PC-3 (cell line): ENCODE data around the gene UTS2B. TPM values are rescaled to one million over a fixed set of nuclear protein-coding genes. Genes with fewer than 3 reads are reported as not detected.

Experiments
- ATAC-seq: fragments of 200-7000 bp; cut with Tn5 transposase; 2 replicates; pipeline ENCODE4 v1.9.1; 2020; ENCODE audit warnings: mild to moderate bottlenecking, moderate library complexity
- BruUV-seq: library from RNA; stranded (reverse); fragments of 400-500 nt; replicated peaks from 2 replicates; lab custom pipeline; 2021; lab: Mats Ljungman, UMichigan
- CTCF ChIA-PET: fragments of 300-600 bp; sonication (Branson Sonifier 250); formaldehyde crosslinking; loops from one replicate; lab custom pipeline; 2022; ENCODE audit warnings: antibody characterized with exemption; lab: Charles Lee
- POLR2A ChIA-PET: fragments of 300-600 bp; sonication (Branson Sonifier 250); formaldehyde crosslinking; loops from one replicate; lab custom pipeline; 2022; ENCODE audit warnings: antibody characterized with exemption; ENCODE audit not compliant: unreplicated experiment; lab: Charles Lee
- DNase-seq: peaks from one replicate; pipeline ENCODE4 v3.0.0-alpha.2; 2015
- H2AFZ ChIP-seq: fragments of 300-600 bp; sonication (generic); 2 replicates; pipeline ENCODE4 v1.6.0; 2016; ENCODE audit warnings: antibody characterized with exemption, low read length
- H3F3A ChIP-seq: fragments of 300-600 bp; sonication (generic); one replicate; pipeline ENCODE4 v1.6.0; 2017; ENCODE audit warnings: antibody characterized with exemption, low read length, control low read depth, mild to moderate bottlenecking; ENCODE audit not compliant: unreplicated experiment
- H3K27ac ChIP-seq: fragments of 300-600 bp; sonication (generic); 2 replicates; pipeline ENCODE4 v1.5.1; 2016; ENCODE audit warnings: mild to moderate bottlenecking, low read length
- H3K27me3 ChIP-seq: fragments of 300-600 bp; sonication (generic); 2 replicates; pipeline ENCODE4 v1.6.1; 2016; ENCODE audit warnings: low read length, mixed read lengths
- H3K36me3 ChIP-seq: fragments of 300-600 bp; sonication (generic); 2 replicates; pipeline ENCODE4 v1.6.1; 2016; ENCODE audit warnings: low read depth, mixed run types, low read length, mixed read lengths
- H3K4me1 ChIP-seq: fragments of 300-600 bp; sonication (generic); 2 replicates; pipeline ENCODE4 v1.5.1; 2016; ENCODE audit warnings: low read length; ENCODE audit not compliant: insufficient read depth
- H3K4me2 ChIP-seq: fragments of 300-600 bp; sonication (generic); 2 replicates; pipeline ENCODE4 v1.6.0; 2016; ENCODE audit warnings: low read length
- H3K4me3 ChIP-seq: fragments of 300-600 bp; sonication (generic); 2 replicates; pipeline ENCODE4 v1.5.1; 2016; ENCODE audit warnings: mild to moderate bottlenecking, low read length, mixed read lengths
- H3K79me2 ChIP-seq: fragments of 300-600 bp; sonication (generic); 2 replicates; pipeline ENCODE4 v1.6.1; 2017; ENCODE audit warnings: low read length, mixed read lengths
- H3K9ac ChIP-seq: fragments of 300-600 bp; sonication (generic); 2 replicates; pipeline ENCODE4 v1.6.0; 2016; ENCODE audit warnings: mild to moderate bottlenecking, low read length
- H3K9me2 ChIP-seq: fragments of 300-600 bp; sonication (generic); replicated peaks from 2 replicates; pipeline ENCODE4 v1.6.1; 2016; ENCODE audit warnings: mixed run types, low read length, mixed read lengths
- H3K9me3 ChIP-seq: fragments of 300-600 bp; sonication (generic); 2 replicates; pipeline ENCODE4 v1.6.1; 2016; ENCODE audit warnings: low read length, mixed read lengths
- H4K20me1 ChIP-seq: fragments of 300-600 bp; sonication (generic); 2 replicates; pipeline ENCODE4 v1.6.1; 2016; ENCODE audit warnings: low read length, mixed read lengths
- EZH2 ChIP-seq: fragments of 300-600 bp; sonication (generic); IDR thresholded peaks from one replicate; pipeline ENCODE4 v1.6.1; 2017; ENCODE audit warnings: antibody characterized with exemption, mild to moderate bottlenecking, low read length; ENCODE audit not compliant: unreplicated experiment
- EZH2phosphoT487 ChIP-seq: fragments of 300-600 bp; sonication (generic); IDR thresholded peaks from 2 replicates; pipeline ENCODE4 v1.6.1; 2018; ENCODE audit warnings: mild to moderate bottlenecking, antibody characterized with exemption, low read length, borderline replicate concordance
- intact Hi-C: fragments of 100-400 bp; cut with micrococcal nuclease; formaldehyde crosslinking; loops from 2 replicates; pipeline ENCODE4 v1.9.0; 2023
- total RNA-seq: library from RNA; depleted of rRNA; stranded (reverse); fragments of >200 nt; gene quantifications from 2 replicates; pipeline ENCODE4 v1.2.3, GENCODE V29; 2014
- TF ChIP-seq, protein P1 (sequence below): fragments of 300-600 bp; sonication (generic); conservative IDR thresholded peaks from 2 replicates; pipeline ENCODE4 v1.5.1; 2017; ENCODE audit warnings: antibody characterized with exemption, low read depth, mild to moderate bottlenecking, low read length

Gene UTS2B
- total RNA-seq, 1 experiment from 2014 or later, result not detected

- no peak for TF ChIP-seq EZH2
- no peak for TF ChIP-seq EZH2phosphoT487
- Histone ChIP-seq H4K20me1 (peaks cover 12% of the 10 kb centered on the region; the same call in 1 of the 2 replicates), H3K4me3 (no peak overlapping the region), H3K9me3 (no peaks in the 10 kb centered on the region), H3K79me2 (peaks cover 98% of the 10 kb centered on the region), H3K4me1 (peaks cover 57% of the 10 kb centered on the region), H3K27ac (peak overlapping the region; percentile 34), H3K9me2 (no peaks in the 10 kb centered on the region), H2AFZ (no peak overlapping the region), H3K36me3 (no peaks in the 10 kb centered on the region), H3F3A (peaks cover 4% of the 10 kb centered on the region), H3K27me3 (no peaks in the 10 kb centered on the region), H3K4me2 (peak overlapping the region; percentile 18; the same call in 1 of the 2 replicates), H3K9ac (no peak overlapping the region)
- ATAC-seq, result peak; percentile 50
- CTCF ChIA-PET, result interaction anchor here (0.5 kb wide), 1 partner anchor 924 kb away, joined by 4 read pairs; no protein-coding TSS in a partner anchor
- no TSS peak for BruUV-seq
- intact Hi-C loops, result no loop called here
- POLR2A ChIA-PET, result interaction anchor here (0.7 kb wide), 1 partner anchor 415 kb away, joined by 3 read pairs; no protein-coding TSS in a partner anchor
- DNase-seq, result peak; percentile 27
Observed at GRCh38 chr3:191342411-191342810, 12.1 kb upstream of the UTS2B start.

- Histone ChIP-seq H3K9me3 (no peaks in the 10 kb centered on the region), H4K20me1 (peaks cover 12% of the 10 kb centered on the region; the same call in 1 of the 2 replicates), H3K27me3 (no peaks in the 10 kb centered on the region), H3K9ac (no peak overlapping the region), H3K27ac (peak overlapping the region; percentile 34; the same call in 1 of the 2 replicates), H3F3A (peaks cover 4% of the 10 kb centered on the region), H3K4me1 (peaks cover 61% of the 10 kb centered on the region), H3K4me2 (peak overlapping the region; percentile 18; the same call in 1 of the 2 replicates), H3K79me2 (peaks cover 98% of the 10 kb centered on the region), H3K9me2 (no peaks in the 10 kb centered on the region), H2AFZ (no peak overlapping the region), H3K4me3 (no peak overlapping the region), H3K36me3 (no peaks in the 10 kb centered on the region)
- intact Hi-C loops, result no loop called here
- ChIA-PET POLR2A (interaction anchor here (0.7 kb wide), 1 partner anchor 414 kb away, joined by 3 read pairs; no protein-coding TSS in a partner anchor), CTCF (no interaction called here)
- no peak for ATAC-seq
- TF ChIP-seq, protein P1, sequence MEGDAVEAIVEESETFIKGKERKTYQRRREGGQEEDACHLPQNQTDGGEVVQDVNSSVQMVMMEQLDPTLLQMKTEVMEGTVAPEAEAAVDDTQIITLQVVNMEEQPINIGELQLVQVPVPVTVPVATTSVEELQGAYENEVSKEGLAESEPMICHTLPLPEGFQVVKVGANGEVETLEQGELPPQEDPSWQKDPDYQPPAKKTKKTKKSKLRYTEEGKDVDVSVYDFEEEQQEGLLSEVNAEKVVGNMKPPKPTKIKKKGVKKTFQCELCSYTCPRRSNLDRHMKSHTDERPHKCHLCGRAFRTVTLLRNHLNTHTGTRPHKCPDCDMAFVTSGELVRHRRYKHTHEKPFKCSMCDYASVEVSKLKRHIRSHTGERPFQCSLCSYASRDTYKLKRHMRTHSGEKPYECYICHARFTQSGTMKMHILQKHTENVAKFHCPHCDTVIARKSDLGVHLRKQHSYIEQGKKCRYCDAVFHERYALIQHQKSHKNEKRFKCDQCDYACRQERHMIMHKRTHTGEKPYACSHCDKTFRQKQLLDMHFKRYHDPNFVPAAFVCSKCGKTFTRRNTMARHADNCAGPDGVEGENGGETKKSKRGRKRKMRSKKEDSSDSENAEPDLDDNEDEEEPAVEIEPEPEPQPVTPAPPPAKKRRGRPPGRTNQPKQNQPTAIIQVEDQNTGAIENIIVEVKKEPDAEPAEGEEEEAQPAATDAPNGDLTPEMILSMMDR, result no peak
- no peak for TF ChIP-seq EZH2phosphoT487
- no peak for TF ChIP-seq EZH2
- no peak for DNase-seq
- no TSS peak for BruUV-seq
Observed at GRCh38 chr3:191342006-191342405, 11.7 kb upstream of the UTS2B start.

DNA sequence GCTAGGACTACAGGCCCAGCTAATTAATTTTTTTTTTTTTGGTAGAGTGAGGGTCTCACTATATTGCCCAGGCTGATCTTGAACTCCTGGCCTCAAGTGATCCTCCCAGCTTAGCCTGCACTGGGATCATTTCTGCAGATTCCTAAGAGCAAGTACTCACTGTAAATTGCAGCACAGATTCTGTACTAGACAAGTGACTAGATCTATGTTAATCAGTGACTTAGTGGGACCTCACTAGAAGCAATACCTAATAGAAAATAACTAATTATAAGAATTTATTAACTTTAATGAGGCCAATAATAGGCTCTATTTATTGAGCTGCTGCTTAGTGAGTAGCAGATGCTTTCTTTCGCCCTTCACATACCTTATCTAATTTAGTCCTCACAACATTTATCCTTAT lies 10.6 kb upstream of the UTS2B start:
- Histone ChIP-seq H3K36me3 (no peaks in the 10 kb centered on the region), H3K4me3 (no peak overlapping the region), H2AFZ (no peak overlapping the region), H3F3A (peaks cover 4% of the 10 kb centered on the region), H3K79me2 (peaks cover 98% of the 10 kb centered on the region), H3K9ac (no peak overlapping the region), H3K9me2 (no peaks in the 10 kb centered on the region), H4K20me1 (peaks cover 12% of the 10 kb centered on the region; the same call in 1 of the 2 replicates), H3K4me1 (peaks cover 71% of the 10 kb centered on the region), H3K4me2 (no peak overlapping the region), H3K27me3 (no peaks in the 10 kb centered on the region), H3K27ac (no peak overlapping the region), H3K9me3 (no peaks in the 10 kb centered on the region)
- DNase-seq (no peak), ATAC-seq (no peak)
- CTCF ChIA-PET, result no interaction called here
- intact Hi-C loops, result no loop called here
- POLR2A ChIA-PET, result no interaction called here
- no TSS peak for BruUV-seq
- TF ChIP-seq EZH2phosphoT487 (no peak), EZH2 (no peak)
- TF ChIP-seq, protein P1, result no peak
